HCT116 (cell line): ENCODE data around the gene MYO1E. TPM values are rescaled to one million over a fixed set of nuclear protein-coding genes. Genes with fewer than 3 reads are reported as not detected.

Experiments used
- ATAC-seq: fragments of 200-7000 bp; cut with Tn5 transposase; 2 replicates; pipeline ENCODE4 v1.9.1; 2020; ENCODE audit warnings: mild to moderate bottlenecking, moderate library complexity
- BruUV-seq: library from RNA; stranded (reverse); fragments of 400-500 nt; replicated peaks from 2 replicates; lab custom pipeline; 2021; lab: Mats Ljungman, UMichigan
- CTCF ChIA-PET: fragments of 300-600 bp; sonication (Branson Sonifier 250); formaldehyde crosslinking; loops from one replicate; lab custom pipeline; 2021; ENCODE audit warnings: antibody characterized with exemption; lab: Charles Lee
- POLR2A ChIA-PET: fragments of 300-600, 350-600 bp; sonication (Branson Sonifier 250); formaldehyde crosslinking; loops from one replicate; lab custom pipeline; 2021; ENCODE audit warnings: antibody characterized with exemption; lab: Charles Lee
- RAD21 ChIA-PET, 2 experiments: fragments of 300-600 bp; sonication (Branson Sonifier 250); formaldehyde crosslinking; loops; one replicate each; lab custom pipeline; 2023; ENCODE audit warnings: low total read pairs in 2 of 2; ENCODE audit not compliant: uncharacterized antibody in 2 of 2, unreplicated experiment in 2 of 2, low non-redundant PET in 1 of 2; lab: Charles Lee
- DNase-seq: peaks from one replicate; pipeline ENCODE4 v3.0.0-alpha.2; 2010; ENCODE audit warnings: low read depth, low spot score
- H2AFZ ChIP-seq: fragments of 200-600 bp; shearing (Covaris generic), sonication (generic); 2 replicates; pipeline ENCODE4 v1.6.1; 2017; ENCODE audit warnings: low read depth, mixed run types, mixed read lengths, antibody characterized with exemption, low read length; ENCODE audit not compliant: poor library complexity, severe bottlenecking
- H3K27ac ChIP-seq: 2 replicates; pipeline ENCODE4 v1.5.1; 2012; ENCODE audit warnings: low read depth, low read length
- H3K27me3 ChIP-seq: fragments of 200-600 bp; sonication (generic); 2 replicates; pipeline ENCODE4 v1.6.1; 2016; ENCODE audit warnings: mixed run types, low read length, mixed read lengths; ENCODE audit not compliant: insufficient read depth
- H3K36me3 ChIP-seq, 2 experiments: fragments of 200-500 bp in 1 of 2; fragments of 200-600 bp in 1 of 2; sonication (Bioruptor generic) in 1 of 2; sonication (generic) in 1 of 2; 2 replicates each; pipeline versions ENCODE4 v1.5.1 to v1.6.1; 2014 to 2016; ENCODE audit warnings: low read length in 2 of 2, inconsistent platforms in 1 of 2, mixed read lengths in 1 of 2, mixed run types in 1 of 2; ENCODE audit not compliant: insufficient read depth in 2 of 2, control insufficient read depth in 1 of 2
- H3K4me1 ChIP-seq, 2 experiments: fragments of 200-600 bp in 1 of 2; sonication (generic) in 1 of 2; 2 replicates each; pipeline versions ENCODE4 v1.5.1 to v1.6.1; 2012 to 2017; ENCODE audit warnings: low read length in 2 of 2, inconsistent platforms in 1 of 2, mild to moderate bottlenecking in 1 of 2, mixed read lengths in 1 of 2, mixed run types in 1 of 2, moderate library complexity in 1 of 2; ENCODE audit not compliant: insufficient read depth in 2 of 2, control insufficient read depth in 1 of 2
- H3K4me2 ChIP-seq: fragments of 200-600 bp; sonication (generic); 2 replicates; pipeline ENCODE4 v1.6.1; 2017; ENCODE audit warnings: mixed run types, low read length, mixed read lengths
- H3K4me3 ChIP-seq, 2 experiments: fragments of 200-600 bp in 1 of 2; sonication (generic) in 1 of 2; replicated peaks in 1 of 2; 2 replicates each; pipeline ENCODE4 v1.5.1; 2011 to 2016; ENCODE audit warnings: low read length in 2 of 2, control low read depth in 1 of 2, low read depth in 1 of 2, mild to moderate bottlenecking in 1 of 2, mixed read lengths in 1 of 2, mixed run types in 1 of 2
- H3K79me2 ChIP-seq: fragments of 200-600 bp; sonication (generic); 2 replicates; pipeline ENCODE4 v1.6.1; 2017; ENCODE audit warnings: mild to moderate bottlenecking, mixed run types, low read length, moderate library complexity, mixed read lengths; ENCODE audit not compliant: insufficient read depth
- H3K9ac ChIP-seq: fragments of 200-600 bp; sonication (generic); 2 replicates; pipeline ENCODE4 v1.6.1; 2016; ENCODE audit warnings: low read length, mixed read lengths
- H3K9me2 ChIP-seq: fragments of 200-600 bp; sonication (generic), shearing (Covaris generic); 2 replicates; pipeline ENCODE4 v1.6.1; 2017; ENCODE audit warnings: mixed run types, mild to moderate bottlenecking, moderate library complexity; ENCODE audit not compliant: insufficient read depth
- H3K9me3 ChIP-seq, 2 experiments: fragments of 200-500 bp in 1 of 2; fragments of 200-600 bp in 1 of 2; sonication (Bioruptor generic) in 1 of 2; sonication (generic) in 1 of 2; 2 replicates each; pipeline ENCODE4 v1.6.1; 2014 to 2017; ENCODE audit warnings: low read length in 2 of 2, mixed read lengths in 2 of 2, inconsistent platforms in 1 of 2, low read depth in 1 of 2, mild to moderate bottlenecking in 1 of 2, mixed run types in 1 of 2, moderate library complexity in 1 of 2; ENCODE audit not compliant: control insufficient read depth in 1 of 2, insufficient read depth in 1 of 2
- H4K20me1 ChIP-seq: fragments of 200-600 bp; sonication (generic), shearing (Covaris generic); 2 replicates; pipeline ENCODE4 v1.6.1; 2017; ENCODE audit warnings: mixed run types, mild to moderate bottlenecking, moderate library complexity; ENCODE audit not compliant: insufficient read depth
- CBX3 ChIP-seq: IDR thresholded peaks from 2 replicates; pipeline ENCODE4 v1.6.1; 2012; ENCODE audit warnings: low read depth
- CEBPB ChIP-seq: IDR thresholded peaks from 2 replicates; pipeline ENCODE4 v1.6.1; 2012; ENCODE audit warnings: low read depth
- EGR1 ChIP-seq: IDR thresholded peaks from 2 replicates; pipeline ENCODE4 v1.6.1; 2012; ENCODE audit warnings: low read depth
- ELF1 ChIP-seq: IDR thresholded peaks from 2 replicates; pipeline ENCODE4 v1.6.1; 2012; ENCODE audit warnings: low read depth, borderline replicate concordance
- EZH2 ChIP-seq: fragments of 200-600 bp; sonication (generic); IDR thresholded peaks from 2 replicates; pipeline ENCODE4 v1.6.1; 2017; ENCODE audit warnings: antibody characterized with exemption, mixed run types
- EZH2phosphoT487 ChIP-seq: fragments of 200-600 bp; IDR thresholded peaks from 2 replicates; pipeline ENCODE4 v1.6.1; 2018; ENCODE audit warnings: antibody characterized with exemption, borderline replicate concordance
- POLR2A ChIP-seq: IDR thresholded peaks from 2 replicates; pipeline ENCODE4 v1.7.0; 2011; ENCODE audit warnings: borderline replicate concordance; ENCODE audit not compliant: insufficient read depth, insufficient read length; ENCODE audit errors: extremely low read depth
- POLR2AphosphoS5 ChIP-seq: IDR thresholded peaks from 2 replicates; pipeline ENCODE4 v1.6.1; 2011; ENCODE audit warnings: mild to moderate bottlenecking, low read depth, low read length, moderate library complexity
- RAD21 ChIP-seq: IDR thresholded peaks from 2 replicates; pipeline ENCODE4 v1.6.1; 2012; ENCODE audit warnings: low read depth, mild to moderate bottlenecking
- SP1 ChIP-seq: IDR thresholded peaks from 2 replicates; pipeline ENCODE4 v1.6.1; 2012; ENCODE audit warnings: low read depth
- SRF ChIP-seq: IDR thresholded peaks from 2 replicates; pipeline ENCODE4 v1.6.1; 2012; ENCODE audit warnings: low read depth
- TCF7L2 ChIP-seq: IDR thresholded peaks from 2 replicates; pipeline ENCODE4 v1.7.0; 2011; ENCODE audit warnings: borderline replicate concordance, inconsistent platforms; ENCODE audit not compliant: insufficient read depth, insufficient read length; ENCODE audit errors: extremely low read depth
- ZBTB33 ChIP-seq: IDR thresholded peaks from 2 replicates; pipeline ENCODE4 v1.6.1; 2011; ENCODE audit warnings: mild to moderate bottlenecking, low read length, moderate library complexity; ENCODE audit not compliant: insufficient replicate concordance; ENCODE audit errors: extremely low read depth
- ZFX ChIP-seq: fragments of 450-650 bp; IDR thresholded peaks from 2 replicates; pipeline ENCODE4 v1.6.1; 2017
- ZNF274 ChIP-seq: fragments of 200-500 bp; sonication (Bioruptor generic); IDR thresholded peaks from 2 replicates; pipeline ENCODE4 v1.6.1; 2014; ENCODE audit warnings: mild to moderate bottlenecking, low read depth, low read length, inconsistent platforms
- intact Hi-C: fragments of 100-400 bp; cut with micrococcal nuclease; formaldehyde crosslinking; loops from 2 replicates; pipeline ENCODE4 v1.10.0; 2022
- total RNA-seq: library from RNA; stranded (reverse); gene quantifications from one replicate; pipeline ENCODE4 v1.2.1, GENCODE V29; 2021; ENCODE audit not compliant: unreplicated experiment
- TF ChIP-seq, protein P1 (sequence below): IDR thresholded peaks from 2 replicates; pipeline ENCODE4 v1.6.1; 2012
- TF ChIP-seq, protein P2 (sequence below): IDR thresholded peaks from 2 replicates; pipeline ENCODE4 v1.6.1; 2012
- TF ChIP-seq, protein P3 (sequence below): IDR thresholded peaks from 2 replicates; pipeline ENCODE4 v1.6.1; 2012; ENCODE audit warnings: low read depth
- TF ChIP-seq, protein P4 (sequence below), 3 experiments: fragments of 200-600 bp in 1 of 3; sonication (generic) in 1 of 3; IDR thresholded peaks in 2 of 3; conservative IDR thresholded peaks in 1 of 3; 2 replicates each; pipeline ENCODE4 v1.5.1; 2012 to 2017; ENCODE audit warnings: low read depth in 2 of 3, low read length in 2 of 3, antibody characterized with exemption in 1 of 3, borderline replicate concordance in 1 of 3, control low read depth in 1 of 3, mild to moderate bottlenecking in 1 of 3, mixed read lengths in 1 of 3, mixed run types in 1 of 3, moderate library complexity in 1 of 3; ENCODE audit not compliant: insufficient read depth in 1 of 3

MYO1E gene
- total RNA-seq, 1 experiment from 2014 or later, result 182 TPM

- DNase-seq (no peak), ATAC-seq (no peak)
- Histone ChIP-seq H2AFZ (no peak overlapping the region), H3K9me3 (no peaks in the 10 kb centered on the region), H3K9ac (no peak overlapping the region), H3K27ac (no peak overlapping the region), H3K4me3 (no peak overlapping the region), H3K27me3 (no peaks in the 10 kb centered on the region), H3K4me1 (peaks cover 21 to 41% of the 10 kb centered on the region in 2 experiments), H3K4me2 (no peak overlapping the region), H4K20me1 (no peaks in the 10 kb centered on the region), H3K9me2 (no peaks in the 10 kb centered on the region), H3K79me2 (no peaks in the 10 kb centered on the region), H3K36me3 (peaks cover 10 to 18% of the 10 kb centered on the region in 2 experiments; a peak in 2 of 4 replicates)
- ChIA-PET POLR2A (interaction anchor here (0.9 kb wide), 1 partner anchor 202 kb away, joined by 3 read pairs; the partner anchor contains the start of gene MYO1E), CTCF (interaction anchor here (2.2 kb wide), 1 partner anchor 358 kb away, joined by 7 read pairs; no protein-coding TSS in a partner anchor), RAD21 (no interaction called here)
- BruUV-seq, result no TSS peak
- intact Hi-C loops, result loop anchor here (10.0 kb wide), 1 partner anchor 204 kb away; the partner anchor contains the start of gene MYO1E
- no peak for TF ChIP-seq RAD21
- TF ChIP-seq EZH2phosphoT487, result no peak
- no peak for TF ChIP-seq CBX3
- TF ChIP-seq, protein P1, sequence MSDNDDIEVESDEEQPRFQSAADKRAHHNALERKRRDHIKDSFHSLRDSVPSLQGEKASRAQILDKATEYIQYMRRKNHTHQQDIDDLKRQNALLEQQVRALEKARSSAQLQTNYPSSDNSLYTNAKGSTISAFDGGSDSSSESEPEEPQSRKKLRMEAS, result no peak
- TF ChIP-seq, protein P2, sequence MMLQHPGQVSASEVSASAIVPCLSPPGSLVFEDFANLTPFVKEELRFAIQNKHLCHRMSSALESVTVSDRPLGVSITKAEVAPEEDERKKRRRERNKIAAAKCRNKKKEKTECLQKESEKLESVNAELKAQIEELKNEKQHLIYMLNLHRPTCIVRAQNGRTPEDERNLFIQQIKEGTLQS, result no peak
- no peak for TF ChIP-seq SP1
- no peak for TF ChIP-seq EZH2
- no peak for TF ChIP-seq ZBTB33
- no peak for TF ChIP-seq EGR1
- TF ChIP-seq POLR2AphosphoS5, result no peak
- no peak for TF ChIP-seq SRF
- TF ChIP-seq ZNF274, result no peak
- TF ChIP-seq, protein P3, sequence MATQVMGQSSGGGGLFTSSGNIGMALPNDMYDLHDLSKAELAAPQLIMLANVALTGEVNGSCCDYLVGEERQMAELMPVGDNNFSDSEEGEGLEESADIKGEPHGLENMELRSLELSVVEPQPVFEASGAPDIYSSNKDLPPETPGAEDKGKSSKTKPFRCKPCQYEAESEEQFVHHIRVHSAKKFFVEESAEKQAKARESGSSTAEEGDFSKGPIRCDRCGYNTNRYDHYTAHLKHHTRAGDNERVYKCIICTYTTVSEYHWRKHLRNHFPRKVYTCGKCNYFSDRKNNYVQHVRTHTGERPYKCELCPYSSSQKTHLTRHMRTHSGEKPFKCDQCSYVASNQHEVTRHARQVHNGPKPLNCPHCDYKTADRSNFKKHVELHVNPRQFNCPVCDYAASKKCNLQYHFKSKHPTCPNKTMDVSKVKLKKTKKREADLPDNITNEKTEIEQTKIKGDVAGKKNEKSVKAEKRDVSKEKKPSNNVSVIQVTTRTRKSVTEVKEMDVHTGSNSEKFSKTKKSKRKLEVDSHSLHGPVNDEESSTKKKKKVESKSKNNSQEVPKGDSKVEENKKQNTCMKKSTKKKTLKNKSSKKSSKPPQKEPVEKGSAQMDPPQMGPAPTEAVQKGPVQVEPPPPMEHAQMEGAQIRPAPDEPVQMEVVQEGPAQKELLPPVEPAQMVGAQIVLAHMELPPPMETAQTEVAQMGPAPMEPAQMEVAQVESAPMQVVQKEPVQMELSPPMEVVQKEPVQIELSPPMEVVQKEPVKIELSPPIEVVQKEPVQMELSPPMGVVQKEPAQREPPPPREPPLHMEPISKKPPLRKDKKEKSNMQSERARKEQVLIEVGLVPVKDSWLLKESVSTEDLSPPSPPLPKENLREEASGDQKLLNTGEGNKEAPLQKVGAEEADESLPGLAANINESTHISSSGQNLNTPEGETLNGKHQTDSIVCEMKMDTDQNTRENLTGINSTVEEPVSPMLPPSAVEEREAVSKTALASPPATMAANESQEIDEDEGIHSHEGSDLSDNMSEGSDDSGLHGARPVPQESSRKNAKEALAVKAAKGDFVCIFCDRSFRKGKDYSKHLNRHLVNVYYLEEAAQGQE, result no peak
- TF ChIP-seq, protein P4, sequence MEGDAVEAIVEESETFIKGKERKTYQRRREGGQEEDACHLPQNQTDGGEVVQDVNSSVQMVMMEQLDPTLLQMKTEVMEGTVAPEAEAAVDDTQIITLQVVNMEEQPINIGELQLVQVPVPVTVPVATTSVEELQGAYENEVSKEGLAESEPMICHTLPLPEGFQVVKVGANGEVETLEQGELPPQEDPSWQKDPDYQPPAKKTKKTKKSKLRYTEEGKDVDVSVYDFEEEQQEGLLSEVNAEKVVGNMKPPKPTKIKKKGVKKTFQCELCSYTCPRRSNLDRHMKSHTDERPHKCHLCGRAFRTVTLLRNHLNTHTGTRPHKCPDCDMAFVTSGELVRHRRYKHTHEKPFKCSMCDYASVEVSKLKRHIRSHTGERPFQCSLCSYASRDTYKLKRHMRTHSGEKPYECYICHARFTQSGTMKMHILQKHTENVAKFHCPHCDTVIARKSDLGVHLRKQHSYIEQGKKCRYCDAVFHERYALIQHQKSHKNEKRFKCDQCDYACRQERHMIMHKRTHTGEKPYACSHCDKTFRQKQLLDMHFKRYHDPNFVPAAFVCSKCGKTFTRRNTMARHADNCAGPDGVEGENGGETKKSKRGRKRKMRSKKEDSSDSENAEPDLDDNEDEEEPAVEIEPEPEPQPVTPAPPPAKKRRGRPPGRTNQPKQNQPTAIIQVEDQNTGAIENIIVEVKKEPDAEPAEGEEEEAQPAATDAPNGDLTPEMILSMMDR (IDR thresholded peaks at IDR 0.05 in 2 of 3, conservative IDR thresholded peaks at IDR 0.05 in 1 of 3; ENCODE audit: borderline replicate concordance in 1 of 3, insufficient read depth in 1 of 3, low read depth in 2 of 3, low read length in 2 of 3), result no peak
- TF ChIP-seq POLR2A, result no peak
- no peak for TF ChIP-seq CEBPB
- TF ChIP-seq ELF1, result no peak
- TF ChIP-seq TCF7L2, result no peak
- TF ChIP-seq ZFX, result no peak
These were observed 201.6 kb downstream of the MYO1E start for GRCh38 chr15:59171067-59171397.
